Colonic mucosa (tissue), 4 donors: ENCODE data around the gene DNAJC15. TPM values are rescaled to one million over a fixed set of nuclear protein-coding genes. Genes with fewer than 3 reads are reported as not detected.

ENCODE experiments used
- DNase-seq: peaks from one replicate; pipeline ENCODE4 v3.0.0-alpha.2; 2020
- H3K27ac ChIP-seq: fragments of 200-600 bp; one replicate; pipeline ENCODE4 v1.8.0; 2021
- H3K27me3 ChIP-seq: fragments of 200-600 bp; one replicate; pipeline ENCODE4 v1.8.0; 2021
- H3K36me3 ChIP-seq: fragments of 200-600 bp; one replicate; pipeline ENCODE4 v1.8.0; 2021
- H3K4me1 ChIP-seq: fragments of 200-600 bp; one replicate; pipeline ENCODE4 v1.8.0; 2021; ENCODE audit warnings: mild to moderate bottlenecking
- H3K4me3 ChIP-seq: fragments of 200-600 bp; one replicate; pipeline ENCODE4 v1.8.0; 2021
- H3K9ac ChIP-seq, 2 donors: one replicate each; pipeline ENCODE4 v1.7.0; 2013; ENCODE audit warnings: control low read depth in 2 of 2, low read depth in 2 of 2, low read length in 2 of 2
- H3K9me3 ChIP-seq: fragments of 200-600 bp; one replicate; pipeline ENCODE4 v1.8.0; 2021
- intact Hi-C: fragments of 100-400 bp; cut with DNase I; formaldehyde crosslinking; loops from one replicate; pipeline ENCODE4 v1.14.1; 2022
- total RNA-seq, 2 donors: library from RNA; stranded (reverse); fragmentation: NEBNext Ultra II Directional in 1 of 2; extraction: Animal tissue kit (Norgen Biotek cat#: 25700) in 1 of 2; gene quantifications; one replicate each; pipeline ENCODE4 v1.2.1, GENCODE V29; 2021
- TF ChIP-seq, protein P1 (sequence below): fragments of 200-600 bp; IDR thresholded peaks from one replicate; pipeline ENCODE4 v1.8.0; 2022; ENCODE audit warnings: antibody characterized with exemption, mild to moderate bottlenecking
- donor health status: healthy.
- donor health status: DM: no; HTN: no; CAD: no.
- donor health status: DM: no; HTN: no; CAD: no.

DNAJC15 gene
- total RNA-seq, 2 donors from 2014 or later = 6.6 to 14.6 TPM

DNA sequence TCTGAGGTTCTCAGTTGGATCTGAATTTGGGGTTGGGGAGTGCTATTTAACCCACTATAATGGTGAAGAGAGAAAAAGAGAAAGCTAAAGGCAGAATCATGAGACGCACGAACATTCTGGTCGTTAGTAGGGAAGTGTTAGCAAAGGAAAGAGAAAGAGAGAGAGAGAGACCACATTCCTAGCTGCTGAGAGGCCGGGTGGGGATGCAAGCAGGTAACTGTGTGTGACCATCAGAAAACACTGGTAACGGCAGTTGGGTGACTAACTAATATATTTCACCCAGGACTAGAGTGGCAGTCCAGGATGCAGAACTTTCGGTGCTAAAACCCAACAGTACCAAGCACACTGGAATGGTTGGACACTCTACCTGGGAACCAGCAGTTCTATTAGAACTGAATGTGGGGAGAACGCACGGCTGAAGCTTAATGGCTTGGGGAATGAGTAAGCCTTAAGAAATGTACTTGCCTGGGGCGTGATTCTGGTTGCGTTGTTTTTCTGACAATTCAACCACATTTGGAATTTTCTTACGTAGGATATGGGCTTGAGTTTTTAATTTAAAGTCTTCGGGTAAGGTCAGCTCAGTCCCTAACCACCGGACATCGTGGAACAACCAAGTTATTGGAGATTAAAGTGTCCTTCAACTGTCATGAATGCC, 130.2 kb downstream of the DNAJC15 start:
- Histone ChIP-seq H3K27ac (no peak overlapping the region), H3K9ac (no peak overlapping the region), H3K4me3 (no peak overlapping the region), H3K36me3 (no peaks in the 10 kb centered on the region), H3K4me1 (no peaks in the 10 kb centered on the region), H3K27me3 (no peaks in the 10 kb centered on the region), H3K9me3 (no peaks in the 10 kb centered on the region)
- intact Hi-C loops = no loop called here
- TF ChIP-seq, protein P1, sequence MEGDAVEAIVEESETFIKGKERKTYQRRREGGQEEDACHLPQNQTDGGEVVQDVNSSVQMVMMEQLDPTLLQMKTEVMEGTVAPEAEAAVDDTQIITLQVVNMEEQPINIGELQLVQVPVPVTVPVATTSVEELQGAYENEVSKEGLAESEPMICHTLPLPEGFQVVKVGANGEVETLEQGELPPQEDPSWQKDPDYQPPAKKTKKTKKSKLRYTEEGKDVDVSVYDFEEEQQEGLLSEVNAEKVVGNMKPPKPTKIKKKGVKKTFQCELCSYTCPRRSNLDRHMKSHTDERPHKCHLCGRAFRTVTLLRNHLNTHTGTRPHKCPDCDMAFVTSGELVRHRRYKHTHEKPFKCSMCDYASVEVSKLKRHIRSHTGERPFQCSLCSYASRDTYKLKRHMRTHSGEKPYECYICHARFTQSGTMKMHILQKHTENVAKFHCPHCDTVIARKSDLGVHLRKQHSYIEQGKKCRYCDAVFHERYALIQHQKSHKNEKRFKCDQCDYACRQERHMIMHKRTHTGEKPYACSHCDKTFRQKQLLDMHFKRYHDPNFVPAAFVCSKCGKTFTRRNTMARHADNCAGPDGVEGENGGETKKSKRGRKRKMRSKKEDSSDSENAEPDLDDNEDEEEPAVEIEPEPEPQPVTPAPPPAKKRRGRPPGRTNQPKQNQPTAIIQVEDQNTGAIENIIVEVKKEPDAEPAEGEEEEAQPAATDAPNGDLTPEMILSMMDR = no peak
- DNase-seq = no peak

DNA sequence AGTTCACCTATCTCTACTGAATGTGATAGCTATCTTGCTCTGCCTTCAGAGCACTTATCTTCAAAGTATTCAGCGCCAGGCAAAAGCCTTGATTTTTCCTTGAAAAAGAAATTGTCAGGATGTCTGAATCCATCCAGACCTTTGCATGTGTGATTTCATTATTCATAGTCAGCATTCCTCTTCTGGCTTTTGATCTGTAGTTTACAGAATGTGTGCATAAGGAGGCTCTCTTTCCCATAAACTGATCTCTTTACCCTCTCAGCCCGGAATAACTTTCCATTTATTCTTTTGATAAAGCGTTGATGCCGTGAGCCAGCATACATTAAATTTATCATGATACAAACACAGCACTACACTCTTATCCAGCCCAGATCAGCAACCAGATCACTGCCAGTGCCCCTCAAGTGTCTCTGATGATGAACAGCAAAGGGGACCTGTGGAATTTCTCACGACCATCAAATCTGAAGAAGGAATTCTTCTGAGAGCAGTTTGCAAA, 130.8 kb downstream of the DNAJC15 start:
- DNase-seq = no peak
- Histone ChIP-seq H3K36me3 (no peaks in the 10 kb centered on the region), H3K4me1 (no peaks in the 10 kb centered on the region), H3K9me3 (no peaks in the 10 kb centered on the region), H3K4me3 (no peak overlapping the region), H3K27ac (no peak overlapping the region), H3K27me3 (no peaks in the 10 kb centered on the region), H3K9ac (no peak overlapping the region)
- TF ChIP-seq, protein P1 = no peak
- intact Hi-C loops = no loop called here

DNA sequence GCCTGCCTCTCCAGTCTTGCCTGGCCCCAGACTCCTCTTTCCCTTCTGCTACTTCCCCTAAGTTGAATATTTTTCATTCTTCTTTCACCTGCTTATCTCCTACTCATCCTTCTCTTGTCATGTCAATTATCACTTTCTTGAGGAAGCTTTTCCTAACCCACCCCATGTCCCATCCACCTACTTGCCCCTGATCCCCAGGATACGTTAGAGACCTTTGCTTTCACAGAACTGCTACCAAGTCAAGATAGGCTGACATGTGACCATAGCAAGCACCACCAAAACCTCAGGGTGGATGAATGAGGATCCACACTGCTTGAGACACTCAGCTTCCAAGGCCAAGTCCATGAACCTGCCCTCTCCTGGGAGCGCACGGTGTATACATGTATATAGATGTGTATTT, 131.5 kb downstream of the DNAJC15 start:
- H3K4me3 ChIP-seq = no peak overlapping the region
- intact Hi-C loops = no loop called here
- no peak for DNase-seq
- H3K27ac ChIP-seq = no peak overlapping the region
- H3K9ac ChIP-seq = no peak overlapping the region
- no peaks in the 10 kb centered on the region for H3K36me3 ChIP-seq
- no peaks in the 10 kb centered on the region for H3K9me3 ChIP-seq
- H3K27me3 ChIP-seq = no peaks in the 10 kb centered on the region
- H3K4me1 ChIP-seq = no peaks in the 10 kb centered on the region
- TF ChIP-seq, protein P1 = no peak

DNA sequence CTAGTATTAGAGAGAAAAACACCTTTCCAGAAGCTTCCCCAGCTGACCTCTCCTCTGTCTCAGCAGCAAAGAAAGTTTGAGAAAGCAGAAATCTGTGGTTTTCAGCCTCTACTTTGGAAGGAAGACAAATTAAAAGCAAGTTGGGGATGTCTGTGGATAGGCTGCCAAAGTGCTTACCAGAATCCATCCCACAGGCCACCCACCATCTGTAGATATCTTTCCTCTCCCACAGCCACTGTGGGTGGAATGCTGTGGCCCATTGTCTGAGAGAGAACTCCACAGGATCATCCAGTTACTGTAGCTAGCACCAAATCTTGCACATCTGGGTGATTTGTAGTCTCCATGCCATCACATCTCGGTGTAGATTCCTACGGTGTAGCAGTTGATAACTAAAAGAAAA, 133.5 kb downstream of the DNAJC15 start:
- TF ChIP-seq, protein P1 = no peak
- Histone ChIP-seq H3K9me3 (no peaks in the 10 kb centered on the region), H3K4me3 (no peak overlapping the region), H3K36me3 (no peaks in the 10 kb centered on the region), H3K9ac (no peak overlapping the region), H3K27me3 (no peaks in the 10 kb centered on the region), H3K27ac (no peak overlapping the region), H3K4me1 (no peaks in the 10 kb centered on the region)
- intact Hi-C loops = no loop called here
- no peak for DNase-seq

DNA sequence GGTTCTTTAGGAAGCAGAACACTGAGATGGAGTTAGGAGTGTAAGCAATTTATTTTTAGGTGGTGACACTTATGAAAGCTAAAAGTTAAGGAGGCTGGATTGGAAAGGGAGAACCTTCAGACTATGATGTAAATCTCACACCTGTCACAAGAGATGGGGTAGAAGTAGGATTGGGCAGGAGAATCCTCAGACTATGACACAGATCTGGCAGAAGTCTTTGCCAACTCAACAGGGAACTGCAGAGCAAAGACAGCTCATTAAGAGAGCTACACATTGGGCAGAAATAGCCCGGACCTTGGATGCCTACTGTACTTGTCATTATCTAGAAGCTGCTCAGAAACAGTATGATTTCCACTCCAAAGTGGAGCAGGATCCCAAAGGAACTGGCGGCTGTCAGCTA, 134.4 kb downstream of the DNAJC15 start:
- Histone ChIP-seq H3K4me1 (no peaks in the 10 kb centered on the region), H3K27ac (no peak overlapping the region)
- DNase-seq = no peak

More for the DNA sequence above, 134.4 kb downstream of the DNAJC15 start:
- no peak overlapping the region for H3K4me3 ChIP-seq
- H3K9me3 ChIP-seq = no peaks in the 10 kb centered on the region
- no peaks in the 10 kb centered on the region for H3K36me3 ChIP-seq
- no peaks in the 10 kb centered on the region for H3K27me3 ChIP-seq
- TF ChIP-seq, protein P1 = no peak
- intact Hi-C loops = no loop called here
- no peak overlapping the region for H3K9ac ChIP-seq
